ENCODE results near the gene RPTOR.

- TF ChIP-seq CTCF (IDR thresholded peaks at IDR 0.05) (no peak), SMC3 (IDR thresholded peaks at IDR 0.05; ENCODE audit: low read depth, low read length) (no peak), NRF1 (IDR thresholded peaks at IDR 0.05; ENCODE audit: low read depth, low read length) (no peak), POLR2AphosphoS5 (IDR thresholded peaks at IDR 0.05; ENCODE audit: low read depth, low read length) (no peak), MAX (IDR thresholded peaks at IDR 0.05; ENCODE audit: low read depth) (no peak), ZBTB33 (IDR thresholded peaks at IDR 0.05; ENCODE audit: borderline replicate concordance, low read depth) (no peak), MXI1 (IDR thresholded peaks at IDR 0.05; ENCODE audit: low read depth, low read length) (no peak), FOXJ3 (CRISPR knock-in tag; IDR thresholded peaks at IDR 0.05) (no peak), SIN3A (IDR thresholded peaks at IDR 0.05; ENCODE audit: borderline replicate concordance, low read depth, low read length) (no peak), TAF1 (IDR thresholded peaks at IDR 0.05; ENCODE audit: borderline replicate concordance, low read depth, low read length) (no peak), MEF2A (IDR thresholded peaks at IDR 0.05; ENCODE audit: borderline replicate concordance, low read depth) (no peak), EP300 (IDR thresholded peaks at IDR 0.05; ENCODE audit: borderline replicate concordance in 1 of 2, low read depth in 1 of 2, low read length in 1 of 2) (no peak)
- TF ChIP-seq, protein P1, sequence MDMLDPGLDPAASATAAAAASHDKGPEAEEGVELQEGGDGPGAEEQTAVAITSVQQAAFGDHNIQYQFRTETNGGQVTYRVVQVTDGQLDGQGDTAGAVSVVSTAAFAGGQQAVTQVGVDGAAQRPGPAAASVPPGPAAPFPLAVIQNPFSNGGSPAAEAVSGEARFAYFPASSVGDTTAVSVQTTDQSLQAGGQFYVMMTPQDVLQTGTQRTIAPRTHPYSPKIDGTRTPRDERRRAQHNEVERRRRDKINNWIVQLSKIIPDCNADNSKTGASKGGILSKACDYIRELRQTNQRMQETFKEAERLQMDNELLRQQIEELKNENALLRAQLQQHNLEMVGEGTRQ (IDR thresholded peaks at IDR 0.05; ENCODE audit: borderline replicate concordance, low read depth, low read length): no peak
Observed at GRCh38 chr17:80792373-80792781, 247.7 kb downstream of the RPTOR start.
